Activated CD4-positive, alpha-beta memory T cell treated with anti-CD3 and anti-CD28 coated beads for 36 hours (primary cell): Measurements from ENCODE around the gene TMEM116. TPM values are rescaled to one million over a fixed set of nuclear protein-coding genes. Genes with fewer than 3 reads are reported as not detected.
"Not testable (repeated sequence)": the region's sequence is repeated elsewhere in the genome, so short reads cannot be mapped to it uniquely, and the experiment has no call there.

ENCODE experiments used
- CTCF ChIA-PET: fragments of 350-600 bp; sonication (Branson Sonifier 250); formaldehyde crosslinking; loops from one replicate; lab custom pipeline; 2021; ENCODE audit warnings: antibody characterized with exemption, inconsistent platforms; lab: Charles Lee
- POLR2A ChIA-PET: fragments of 350-600 bp; sonication (Branson Sonifier 250); formaldehyde crosslinking; loops from one replicate; lab custom pipeline; 2021; ENCODE audit warnings: antibody characterized with exemption; lab: Charles Lee
- DNase-seq: peaks from one replicate; pipeline ENCODE4 v3.0.0-alpha.2; 2020
- H3K27ac Mint-ChIP-seq: one replicate; pipeline ENCODE4 v1.8.0; 2021; ENCODE audit warnings: mixed read lengths
- H3K27me3 Mint-ChIP-seq: one replicate; pipeline ENCODE4 v1.8.0; 2021; ENCODE audit warnings: mixed read lengths
- H3K36me3 Mint-ChIP-seq: one replicate; pipeline ENCODE4 v1.8.0; 2021; ENCODE audit warnings: mixed read lengths
- H3K4me1 Mint-ChIP-seq: one replicate; pipeline ENCODE4 v1.8.0; 2021; ENCODE audit warnings: low read depth, mixed read lengths
- H3K4me3 Mint-ChIP-seq: one replicate; pipeline ENCODE4 v1.8.0; 2021; ENCODE audit warnings: mild to moderate bottlenecking, mixed read lengths
- H3K9me3 Mint-ChIP-seq: one replicate; pipeline ENCODE4 v1.8.0; 2021; ENCODE audit warnings: mixed read lengths
- intact Hi-C: fragments of 100-400 bp; cut with micrococcal nuclease; formaldehyde crosslinking; loops from one replicate; pipeline ENCODE4 v1.15.1; 2023
- total RNA-seq, 2 experiments: library from RNA; stranded (reverse); gene quantifications; one replicate each; pipeline ENCODE4 v1.2.3, GENCODE V29; 2021

TMEM116 gene
- total RNA-seq, 2 experiments from 2014 or later, result 14.0 to 17.1 TPM

- Mint-ChIP-seq H3K4me1 (peaks cover 41% of the 10 kb centered on the region), H3K27ac (peak overlapping the region; percentile 28), H3K9me3 (no peaks in the 10 kb centered on the region), H3K27me3 (no peaks in the 10 kb centered on the region), H3K4me3 (no peak overlapping the region), H3K36me3 (peaks cover 23% of the 10 kb centered on the region)
- CTCF ChIA-PET, result interaction anchor here (0.8 to 3.0 kb wide), 3 partner anchors 8 to 77 kb away, joined by 3 to 10 read pairs (median 5); partner anchors contain the start of genes ERP29 and TMEM116
- no peak for DNase-seq
- POLR2A ChIA-PET, result interaction anchor here (0.6 to 2.3 kb wide), 2 partner anchors 8 to 30 kb away, joined by 5 to 19 read pairs; partner anchors contain the start of gene ERP29
- intact Hi-C loops, result no loop called here
Measured at GRCh38 chr12:112022241-112023016, 9.5 kb upstream of the TMEM116 start.

GRCh38 chr12:112020947-112021457 lies 8.0 kb upstream of the TMEM116 start:
- peaks cover 27% of the 10 kb centered on the region for H3K36me3 Mint-ChIP-seq
- no peaks in the 10 kb centered on the region for H3K27me3 Mint-ChIP-seq
- H3K27ac Mint-ChIP-seq, result no peak overlapping the region
- peaks cover 48% of the 10 kb centered on the region for H3K4me1 Mint-ChIP-seq
- CTCF ChIA-PET, result interaction anchor here (0.9 to 3.0 kb wide), 4 partner anchors 8 to 366 kb away, joined by 3 to 10 read pairs (median 3); partner anchors contain the start of genes ERP29 and TMEM116
- intact Hi-C loops, result no loop called here
- DNase-seq, result no peak
- peaks cover 3% of the 10 kb centered on the region for H3K9me3 Mint-ChIP-seq
- POLR2A ChIA-PET, result interaction anchor here (0.7 to 0.8 kb wide), 2 partner anchors 104 to 109 kb away, joined by 3 read pairs; partner anchors contain the start of gene TRAFD1
- H3K4me3 Mint-ChIP-seq, result no peak overlapping the region

GRCh38 chr12:112018571-112019237 lies 5.7 kb upstream of the TMEM116 start:
- no peak for DNase-seq
- Mint-ChIP-seq H3K9me3 (peaks cover 7% of the 10 kb centered on the region), H3K36me3 (peaks cover 31% of the 10 kb centered on the region), H3K4me3 (no peak overlapping the region), H3K27ac (peak overlapping the region; percentile 59), H3K4me1 (peaks cover 54% of the 10 kb centered on the region), H3K27me3 (no peaks in the 10 kb centered on the region)
- ChIA-PET CTCF (no interaction called here), POLR2A (no interaction called here)
- intact Hi-C loops, result loop anchor here (10.0 kb wide), 1 partner anchor 424 kb away; the partner anchor contains the start of gene ATXN2

- POLR2A ChIA-PET, result no interaction called here
- CTCF ChIA-PET, result interaction anchor here (1.0 to 1.2 kb wide), 2 partner anchors 14 to 15 kb away, joined by 3 read pairs; no protein-coding TSS in a partner anchor
Measured at GRCh38 chr12:112017041-112017440, 4.1 kb upstream of the TMEM116 start.

GRCh38 chr12:112015938-112016337 lies 3.0 kb upstream of the TMEM116 start:
- Mint-ChIP-seq H3K4me3 (peak overlapping the region; percentile 6), H3K27me3 (no peaks in the 10 kb centered on the region), H3K27ac (peak overlapping the region; percentile 60), H3K9me3 (peaks cover 7% of the 10 kb centered on the region), H3K4me1 (peaks cover 57% of the 10 kb centered on the region), H3K36me3 (peaks cover 38% of the 10 kb centered on the region)
- POLR2A ChIA-PET, result interaction anchor here (0.7 kb wide), 1 partner anchor 12 kb away, joined by 3 read pairs; no protein-coding TSS in a partner anchor
- DNase-seq, result no peak
- intact Hi-C loops, result loop anchor here (10.0 kb wide), 1 partner anchor 421 kb away; the partner anchor contains the start of gene ATXN2
- CTCF ChIA-PET, result interaction anchor here (1.0 to 1.2 kb wide), 3 partner anchors 13 to 72 kb away, joined by 3 to 4 read pairs (median 3); no protein-coding TSS in a partner anchor

More at GRCh38 chr12:112017041-112017440, 4.1 kb upstream of the TMEM116 start:
- no peak overlapping the region for H3K4me3 Mint-ChIP-seq
- H3K9me3 Mint-ChIP-seq, result peaks cover 7% of the 10 kb centered on the region
- peaks cover 30% of the 10 kb centered on the region for H3K36me3 Mint-ChIP-seq
- H3K4me1 Mint-ChIP-seq, result peaks cover 46% of the 10 kb centered on the region
- H3K27me3 Mint-ChIP-seq, result no peaks in the 10 kb centered on the region
- peak overlapping the region; percentile 31 for H3K27ac Mint-ChIP-seq
- no peak for DNase-seq
- intact Hi-C loops, result loop anchor here (10.0 kb wide), 1 partner anchor 422 kb away; the partner anchor contains the start of gene ATXN2

GRCh38 chr12:112013601-112014402 lies 837 bp upstream of the TMEM116 start:
- Mint-ChIP-seq H3K9me3 (peaks cover 7% of the 10 kb centered on the region), H3K4me3 (peak overlapping the region; percentile 97), H3K27me3 (no peaks in the 10 kb centered on the region), H3K4me1 (peaks cover 57% of the 10 kb centered on the region), H3K27ac (peak overlapping the region; percentile 99), H3K36me3 (peaks cover 37% of the 10 kb centered on the region)
- ChIA-PET CTCF (interaction anchor here (0.6 to 2.9 kb wide), 25 partner anchors 8 to 201 kb away, joined by 3 to 35 read pairs (median 3); no protein-coding TSS in a partner anchor), POLR2A (interaction anchor here (0.9 to 3.7 kb wide), 15 partner anchors 10 to 328 kb away, joined by 3 to 44 read pairs (median 4); partner anchors contain the start of genes ACAD10, BRAP, MAPKAPK5 and NAA25)
- peak; percentile 83 for DNase-seq
- intact Hi-C loops, result loop anchor here (1.0 to 10.0 kb wide), 11 partner anchors 13 to 419 kb away; partner anchors contain the start of genes ATXN2, MAPKAPK5, RPL6 and TRAFD1

- H3K27ac Mint-ChIP-seq, result peak overlapping the region; percentile 99
- ChIA-PET POLR2A (interaction anchor here (2.8 to 3.7 kb wide), 2 partner anchors 9 to 170 kb away, joined by 10 to 44 read pairs; partner anchors contain the start of gene MAPKAPK5), CTCF (interaction anchor here (0.8 to 1.6 kb wide), 5 partner anchors 10 to 68 kb away, joined by 3 to 7 read pairs (median 3); no protein-coding TSS in a partner anchor)
- intact Hi-C loops, result loop anchor here (1.0 to 10.0 kb wide), 6 partner anchors 66 to 417 kb away; partner anchors contain the start of genes ATXN2 and MAPKAPK5
- H3K36me3 Mint-ChIP-seq, result peaks cover 34% of the 10 kb centered on the region
- H3K4me3 Mint-ChIP-seq, result peak overlapping the region; percentile 97
- no peaks in the 10 kb centered on the region for H3K27me3 Mint-ChIP-seq
- DNase-seq, result no peak
- peaks cover 45% of the 10 kb centered on the region for H3K4me1 Mint-ChIP-seq
- H3K9me3 Mint-ChIP-seq, result peaks cover 7% of the 10 kb centered on the region
Measured at GRCh38 chr12:112011685-112012084, 1.3 kb downstream of the TMEM116 start.

GRCh38 chr12:112010415-112011344 lies 2.3 kb downstream of the TMEM116 start:
- POLR2A ChIA-PET, result interaction anchor here (1.2 kb wide), 1 partner anchor 66 kb away, joined by 3 read pairs; no protein-coding TSS in a partner anchor
- peak overlapping the region; percentile 97 for H3K4me3 Mint-ChIP-seq
- H3K27me3 Mint-ChIP-seq, result no peaks in the 10 kb centered on the region
- peaks cover 47% of the 10 kb centered on the region for H3K4me1 Mint-ChIP-seq
- peaks cover under 1% of the 10 kb centered on the region for H3K9me3 Mint-ChIP-seq
- intact Hi-C loops, result loop anchor here (5.0 to 10.0 kb wide), 4 partner anchors 67 to 416 kb away; partner anchors contain the start of genes ATXN2 and MAPKAPK5
- no peak for DNase-seq
- peaks cover 26% of the 10 kb centered on the region for H3K36me3 Mint-ChIP-seq
- H3K27ac Mint-ChIP-seq, result peak overlapping the region; percentile 99
- CTCF ChIA-PET, result interaction anchor here (0.6 to 1.0 kb wide), 2 partner anchors 9 to 10 kb away, joined by 3 read pairs; no protein-coding TSS in a partner anchor

- H3K36me3 Mint-ChIP-seq, result peaks cover 21% of the 10 kb centered on the region
- H3K27ac Mint-ChIP-seq, H3K9me3 Mint-ChIP-seq, H3K27me3 Mint-ChIP-seq, POLR2A ChIA-PET, intact Hi-C loops, H3K4me3 Mint-ChIP-seq, DNase-seq: not testable (repeated sequence)
- CTCF ChIA-PET, result interaction anchor here (0.6 to 1.0 kb wide), 2 partner anchors 8 to 11 kb away, joined by 3 read pairs; no protein-coding TSS in a partner anchor
- peaks cover 47% of the 10 kb centered on the region for H3K4me1 Mint-ChIP-seq
Measured at GRCh38 chr12:112009596-112009995, 3.4 kb downstream of the TMEM116 start.
